MCF 10A (cell line): ENCODE measurements around the gene SCG3. TPM values are rescaled to one million over a fixed set of nuclear protein-coding genes. Genes with fewer than 3 reads are reported as not detected.

Experiments used
- Bru-seq: library from RNA; stranded (reverse); fragments of 400-500 nt; gene quantifications from one replicate; lab custom pipeline; 2021; lab: Mats Ljungman, UMichigan
- BruChase-seq, 2 experiments: library from RNA; stranded (reverse); fragments of 400-500 nt; gene quantifications; one replicate each; lab custom pipeline; 2021; lab: Mats Ljungman, UMichigan
- BruUV-seq: library from RNA; stranded (reverse); fragments of 400-500 nt; replicated peaks from 2 replicates; lab custom pipeline; 2021; lab: Mats Ljungman, UMichigan
- CTCF ChIA-PET: fragments of 300-600 bp; sonication (Branson Sonifier 250); formaldehyde crosslinking; extraction: SDS; loops from one replicate; lab custom pipeline; 2021; ENCODE audit warnings: antibody characterized with exemption, inconsistent platforms; lab: Yijun Ruan, JAX
- POLR2A ChIA-PET: fragments of 300-600, 350-650 bp; sonication (Branson Sonifier 250); formaldehyde crosslinking; extraction: SDS; loops from one replicate; lab custom pipeline; 2020; ENCODE audit warnings: antibody characterized with exemption, inconsistent platforms; lab: Yijun Ruan, JAX
- DNase-seq: peaks from one replicate; pipeline ENCODE4 v3.0.0-alpha.2; 2018; ENCODE audit not compliant: unreplicated experiment
- H3K27ac Mint-ChIP-seq: one replicate; pipeline ENCODE4 v1.8.0; 2022; ENCODE audit warnings: mild to moderate bottlenecking, low read depth, mixed read lengths; ENCODE audit not compliant: unreplicated experiment
- H3K27me3 Mint-ChIP-seq: one replicate; pipeline ENCODE4 v1.8.0; 2022; ENCODE audit warnings: mixed read lengths; ENCODE audit not compliant: insufficient read depth, unreplicated experiment
- H3K36me3 Mint-ChIP-seq: one replicate; pipeline ENCODE4 v1.8.0; 2022; ENCODE audit warnings: mild to moderate bottlenecking, moderate library complexity, mixed read lengths; ENCODE audit not compliant: insufficient read depth, unreplicated experiment
- H3K4me1 Mint-ChIP-seq: one replicate; pipeline ENCODE4 v1.8.0; 2022; ENCODE audit warnings: mixed read lengths; ENCODE audit not compliant: insufficient read depth, unreplicated experiment
- H3K4me3 Mint-ChIP-seq: one replicate; pipeline ENCODE4 v1.8.0; 2022; ENCODE audit warnings: mild to moderate bottlenecking, moderate library complexity, mixed read lengths; ENCODE audit not compliant: unreplicated experiment
- H3K9me3 Mint-ChIP-seq: one replicate; pipeline ENCODE4 v1.8.0; 2022; ENCODE audit warnings: mixed read lengths; ENCODE audit not compliant: unreplicated experiment
- intact Hi-C: fragments of 100-400 bp; cut with micrococcal nuclease; formaldehyde crosslinking; loops from 2 replicates; pipeline ENCODE4 v1.14.1; 2022
- long read RNA-seq: library from polyadenylated mRNA; stranded (forward); transcript quantifications from one replicate; pipeline ENCODE4 v2.0.0, GENCODE V29; 2022
- total RNA-seq: library from RNA; stranded (reverse); gene quantifications from 2 replicates; pipeline ENCODE4 v1.2.3, GENCODE V29; 2022
- TF ChIP-seq, protein P1 (sequence below): fragments of 200-600 bp; IDR thresholded peaks from one replicate; pipeline ENCODE4 v1.8.0; 2022; ENCODE audit warnings: antibody characterized with exemption, mild to moderate bottlenecking; ENCODE audit not compliant: unreplicated experiment

SCG3 gene
- total RNA-seq: not detected in 2 replicates
- Bru-seq, nascent RNA: percentile 3 among the genes with signal in this experiment
- percentile 3 among the genes with signal in this experiment for BruChase-seq, experiment 1, labeled RNA remaining after a 6-hour chase
- not detected for BruChase-seq, experiment 2, labeled RNA remaining after a 2-hour chase
- long read RNA-seq: 0 reads

DNA sequence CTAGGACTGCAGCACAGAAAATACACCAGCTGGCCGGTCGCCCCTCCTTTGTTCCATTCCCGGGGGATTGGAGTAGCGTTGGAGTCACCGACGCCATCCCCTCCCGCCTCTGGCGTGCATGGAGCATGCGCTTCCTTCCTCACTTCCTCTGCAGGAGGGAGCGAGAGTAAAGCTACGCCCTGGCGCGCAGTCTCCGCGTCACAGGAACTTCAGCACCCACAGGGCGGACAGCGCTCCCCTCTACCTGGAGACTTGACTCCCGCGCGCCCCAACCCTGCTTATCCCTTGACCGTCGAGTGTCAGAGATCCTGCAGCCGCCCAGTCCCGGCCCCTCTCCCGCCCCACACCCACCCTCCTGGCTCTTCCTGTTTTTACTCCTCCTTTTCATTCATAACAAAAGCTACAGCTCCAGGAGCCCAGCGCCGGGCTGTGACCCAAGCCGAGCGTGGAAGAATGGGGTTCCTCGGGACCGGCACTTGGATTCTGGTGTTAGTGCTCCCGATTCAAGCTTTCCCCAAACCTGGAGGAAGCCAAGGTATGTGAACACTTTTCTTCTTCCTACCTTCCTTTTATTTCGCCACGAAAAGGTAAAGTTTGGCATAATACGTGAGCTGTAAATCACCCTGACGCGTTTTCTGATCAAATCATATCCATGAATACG lies at the start of gene SCG3:
SCG3 (plus strand) TSS at position 201 of the 661 bp plus-strand sequence; CDS start at position 454, 253 bp downstream.
- Mint-ChIP-seq H3K9me3 (no peaks in the 10 kb centered on the region), H3K4me3 (no peak within 1 kb of the TSS), H3K27me3 (peaks cover 22% of the 10 kb centered on the region), H3K36me3 (no peaks in the 10 kb centered on the region), H3K27ac (no peak within 1 kb of the TSS), H3K4me1 (peaks cover 11% of the 10 kb centered on the region)
- TF ChIP-seq, protein P1, sequence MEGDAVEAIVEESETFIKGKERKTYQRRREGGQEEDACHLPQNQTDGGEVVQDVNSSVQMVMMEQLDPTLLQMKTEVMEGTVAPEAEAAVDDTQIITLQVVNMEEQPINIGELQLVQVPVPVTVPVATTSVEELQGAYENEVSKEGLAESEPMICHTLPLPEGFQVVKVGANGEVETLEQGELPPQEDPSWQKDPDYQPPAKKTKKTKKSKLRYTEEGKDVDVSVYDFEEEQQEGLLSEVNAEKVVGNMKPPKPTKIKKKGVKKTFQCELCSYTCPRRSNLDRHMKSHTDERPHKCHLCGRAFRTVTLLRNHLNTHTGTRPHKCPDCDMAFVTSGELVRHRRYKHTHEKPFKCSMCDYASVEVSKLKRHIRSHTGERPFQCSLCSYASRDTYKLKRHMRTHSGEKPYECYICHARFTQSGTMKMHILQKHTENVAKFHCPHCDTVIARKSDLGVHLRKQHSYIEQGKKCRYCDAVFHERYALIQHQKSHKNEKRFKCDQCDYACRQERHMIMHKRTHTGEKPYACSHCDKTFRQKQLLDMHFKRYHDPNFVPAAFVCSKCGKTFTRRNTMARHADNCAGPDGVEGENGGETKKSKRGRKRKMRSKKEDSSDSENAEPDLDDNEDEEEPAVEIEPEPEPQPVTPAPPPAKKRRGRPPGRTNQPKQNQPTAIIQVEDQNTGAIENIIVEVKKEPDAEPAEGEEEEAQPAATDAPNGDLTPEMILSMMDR: no peak
- BruUV-seq: no TSS peak
- intact Hi-C loops: no loop called here
- peak; percentile 21 for DNase-seq
- ChIA-PET CTCF (interaction anchor here (0.6 to 3.2 kb wide), 4 partner anchors 29 to 95 kb away, joined by 3 to 17 read pairs (median 3); no protein-coding TSS in a partner anchor), POLR2A (interaction anchor here (0.7 kb wide), 1 partner anchor 103 kb away, joined by 3 read pairs; no protein-coding TSS in a partner anchor)

DNA sequence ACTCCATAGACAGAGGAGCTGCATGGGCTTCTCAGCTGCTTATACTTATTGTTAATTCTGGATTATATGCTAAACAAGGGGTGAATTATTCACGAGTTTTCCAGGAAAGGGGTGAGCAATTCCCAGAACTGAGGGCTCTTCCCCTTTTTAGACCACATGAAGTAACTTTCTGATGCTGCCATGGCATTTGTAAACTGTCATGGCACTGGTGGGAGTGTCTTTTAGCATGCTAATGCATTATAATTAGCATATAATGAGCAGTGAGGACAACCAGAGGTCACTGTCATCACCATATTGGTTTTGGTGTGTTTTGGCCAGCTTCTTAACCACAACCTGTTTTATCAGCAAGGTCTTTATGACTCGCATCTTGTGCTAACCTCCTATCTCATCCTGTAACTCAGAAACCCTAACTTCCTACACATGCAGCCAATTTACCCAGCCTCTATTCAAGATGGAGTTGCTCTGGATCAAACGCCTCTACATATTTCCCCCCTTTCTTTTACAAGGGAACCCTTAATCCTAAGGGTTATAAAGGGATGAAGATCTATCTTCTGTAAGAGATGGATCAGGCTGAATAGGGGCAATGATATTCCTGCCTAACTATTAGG lies 46.6 kb upstream of the SCG3 start:
- TF ChIP-seq, protein P1: no peak
- CTCF ChIA-PET: interaction anchor here (0.6 to 1.5 kb wide), 4 partner anchors 10 to 168 kb away, joined by 3 to 5 read pairs (median 4); no protein-coding TSS in a partner anchor
- Mint-ChIP-seq H3K9me3 (no peaks in the 10 kb centered on the region), H3K36me3 (no peaks in the 10 kb centered on the region), H3K4me3 (no peak overlapping the region), H3K4me1 (no peaks in the 10 kb centered on the region), H3K27ac (no peak overlapping the region), H3K27me3 (no peaks in the 10 kb centered on the region)
- intact Hi-C loops: no loop called here
- POLR2A ChIA-PET: interaction anchor here (0.7 kb wide), 1 partner anchor 798 kb away, joined by 3 read pairs; no protein-coding TSS in a partner anchor
- no TSS peak for BruUV-seq
- DNase-seq: no peak

DNA sequence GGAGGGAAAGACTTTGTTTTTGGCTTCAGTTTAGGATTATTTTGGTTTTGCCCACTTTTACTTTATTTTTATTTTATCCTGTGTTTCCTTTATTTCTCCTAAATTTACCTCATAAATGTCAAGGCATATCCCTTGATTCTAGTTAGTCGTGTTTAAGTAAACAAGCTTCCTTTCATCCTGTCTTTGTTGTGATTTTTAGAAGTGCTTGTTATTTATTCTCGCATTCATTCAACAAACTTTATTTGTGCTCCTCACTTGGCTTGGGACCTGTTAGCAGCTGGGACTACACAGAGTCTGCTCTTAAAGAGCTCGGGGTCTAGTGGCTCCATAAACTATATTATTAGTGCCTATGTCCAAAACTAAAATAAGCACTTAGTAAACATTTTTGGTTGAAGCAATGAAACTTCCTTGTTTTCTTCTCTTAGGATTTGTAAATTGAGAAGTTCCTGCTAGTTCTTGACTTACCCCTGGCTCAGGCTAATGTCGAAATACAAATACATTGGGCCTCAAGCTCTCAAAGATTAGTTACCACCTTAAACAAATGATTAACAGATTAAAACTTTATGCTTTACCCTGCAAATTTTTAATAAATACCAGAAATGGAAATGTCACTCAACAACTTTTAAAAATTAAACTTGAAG lies 39.7 kb upstream of the SCG3 start:
- TF ChIP-seq, protein P1: no peak
- BruUV-seq: no TSS peak
- Mint-ChIP-seq H3K4me1 (no peaks in the 10 kb centered on the region), H3K9me3 (no peaks in the 10 kb centered on the region), H3K36me3 (no peaks in the 10 kb centered on the region), H3K27ac (no peak overlapping the region), H3K27me3 (no peaks in the 10 kb centered on the region), H3K4me3 (no peak overlapping the region)
- intact Hi-C loops: no loop called here
- ChIA-PET CTCF (interaction anchor here (0.9 to 4.7 kb wide), 3 partner anchors 9 to 135 kb away, joined by 3 to 24 read pairs (median 20); no protein-coding TSS in a partner anchor), POLR2A (no interaction called here)
- no peak for DNase-seq
